H1 (cell line): Measurements from ENCODE around the gene SATB2. TPM values are rescaled to one million over a fixed set of nuclear protein-coding genes. Genes with fewer than 3 reads are reported as not detected.

ENCODE experiments used
- CTCF ChIA-PET: fragments of 300-600 bp; sonication (Branson Sonifier 250); formaldehyde crosslinking; loops from one replicate; lab custom pipeline; 2021; ENCODE audit not compliant: partially characterized antibody; lab: Charles Lee
- POLR2A ChIA-PET: fragments of 300-600 bp; sonication (Branson Sonifier 250); formaldehyde crosslinking; loops from one replicate; lab custom pipeline; 2021; ENCODE audit warnings: inconsistent platforms; ENCODE audit not compliant: partially characterized antibody; lab: Charles Lee
- DNase-seq, 2 experiments: peaks; one replicate each; pipeline versions ENCODE4 v3.0.0 to v3.0.0-alpha.2; 2010 to 2022; ENCODE audit warnings: low spot score in 2 of 2, low read depth in 1 of 2, mixed read lengths in 1 of 2
- FAIRE-seq: peaks from 2 replicates; lab custom pipeline; 2011; peaks lifted over from hg19 to GRCh38; lab: Jason Lieb, UNC
- H2AFZ ChIP-seq: 2 replicates; pipeline ENCODE4 v1.8.1; 2012; ENCODE audit warnings: low read length, inconsistent platforms
- H2AK5ac ChIP-seq: 2 replicates; pipeline ENCODE4 v1.6.1; 2013; ENCODE audit warnings: low read depth, low read length
- H2BK120ac ChIP-seq: replicated peaks from 2 replicates; pipeline ENCODE3; 2013; ENCODE audit warnings: low read depth, low read length, inconsistent platforms
- H2BK12ac ChIP-seq: 2 replicates; pipeline ENCODE4 v1.6.1; 2013; ENCODE audit warnings: low read depth, low read length
- H2BK15ac ChIP-seq: 2 replicates; pipeline ENCODE4 v1.6.1; 2013; ENCODE audit warnings: low read length
- H2BK20ac ChIP-seq: 2 replicates; pipeline ENCODE4 v1.6.1; 2013; ENCODE audit warnings: low read length
- H2BK5ac ChIP-seq: 2 replicates; pipeline ENCODE4 v1.6.1; 2013; ENCODE audit warnings: low read depth, low read length
- H3K14ac ChIP-seq: 2 replicates; pipeline ENCODE4 v1.6.1; 2013; ENCODE audit warnings: inconsistent platforms; ENCODE audit not compliant: insufficient read length
- H3K18ac ChIP-seq: 2 replicates; pipeline ENCODE4 v1.6.1; 2013; ENCODE audit warnings: low read length; ENCODE audit errors: extremely low read depth
- H3K23ac ChIP-seq: 2 replicates; pipeline ENCODE4 v1.6.1; 2013; ENCODE audit warnings: inconsistent platforms; ENCODE audit not compliant: insufficient read length
- H3K23me2 ChIP-seq: 2 replicates; pipeline ENCODE4 v1.6.1; 2013; ENCODE audit warnings: low read depth, low read length
- H3K27ac ChIP-seq: 2 replicates; pipeline ENCODE4 v1.6.1; 2011; ENCODE audit warnings: low read depth, low read length, inconsistent platforms
- H3K27me3 ChIP-seq, 4 experiments: replicated peaks in 1 of 4; 1 replicate in 1 of 4; 2 replicates in 3 of 4; pipeline versions ENCODE4 v1.6.1 to v1.8.1; 2011 to 2013; ENCODE audit warnings: low read length in 3 of 4, mild to moderate bottlenecking in 3 of 4, inconsistent platforms in 2 of 4, mixed read lengths in 2 of 4, moderate library complexity in 1 of 4; ENCODE audit not compliant: control insufficient read depth in 3 of 4, insufficient read depth in 3 of 4; ENCODE audit errors: extremely low read depth in 1 of 4
- H3K36me3 ChIP-seq, 4 experiments: 2 replicates each; pipeline versions ENCODE4 v1.6.1 to v1.8.1; 2011 to 2013; ENCODE audit warnings: mild to moderate bottlenecking in 4 of 4, low read length in 3 of 4, moderate library complexity in 2 of 4, control low read depth in 1 of 4, inconsistent platforms in 1 of 4; ENCODE audit not compliant: insufficient read depth in 4 of 4, control insufficient read depth in 2 of 4
- H3K4ac ChIP-seq: replicated peaks from 2 replicates; pipeline ENCODE3; 2013; ENCODE audit warnings: low read length, low read depth, mixed read lengths, inconsistent platforms; ENCODE audit not compliant: insufficient read length
- H3K4me1 ChIP-seq, 4 experiments: replicated peaks in 1 of 4; 1 replicate in 1 of 4; 2 replicates in 3 of 4; pipeline versions ENCODE4 v1.6.1 to v1.8.1; 2011 to 2013; ENCODE audit warnings: low read length in 3 of 4, inconsistent platforms in 2 of 4, mixed read lengths in 1 of 4; ENCODE audit not compliant: insufficient read depth in 4 of 4, control insufficient read depth in 3 of 4
- H3K4me2 ChIP-seq, 2 experiments: 2 replicates each; pipeline versions ENCODE4 v1.6.1 to v1.8.1; 2011 to 2013; ENCODE audit warnings: low read depth in 2 of 2, low read length in 2 of 2, control low read depth in 1 of 2, inconsistent platforms in 1 of 2, mild to moderate bottlenecking in 1 of 2; ENCODE audit not compliant: insufficient read depth in 1 of 2
- H3K4me3 ChIP-seq, 4 experiments: fragments of 200-600, 300-600 bp in 1 of 4; sonication (generic), shearing (Covaris generic), sonication (Bioruptor Twin) in 1 of 4; 2 replicates each; pipeline versions ENCODE4 v1.5.1 to v1.8.1; 2011 to 2016; ENCODE audit warnings: low read length in 4 of 4, low read depth in 3 of 4, control low read depth in 2 of 4, inconsistent platforms in 2 of 4, mild to moderate bottlenecking in 2 of 4, mixed read lengths in 1 of 4, moderate library complexity in 1 of 4; ENCODE audit not compliant: insufficient read depth in 2 of 4; ENCODE audit errors: extremely low read depth in 1 of 4
- H3K56ac ChIP-seq: replicated peaks from 2 replicates; pipeline ENCODE3; 2013; ENCODE audit warnings: low read depth, mild to moderate bottlenecking, mixed read lengths, low read length, inconsistent platforms; ENCODE audit not compliant: insufficient read length
- H3K79me1 ChIP-seq: 2 replicates; pipeline ENCODE4 v1.6.1; 2013; ENCODE audit warnings: low read depth, low read length, control low read depth
- H3K79me2 ChIP-seq, 2 experiments: 2 replicates each; pipeline versions ENCODE4 v1.6.1 to v1.8.1; 2012 to 2013; ENCODE audit warnings: low read length in 2 of 2, mild to moderate bottlenecking in 2 of 2, inconsistent platforms in 1 of 2; ENCODE audit not compliant: insufficient read depth in 2 of 2, control insufficient read depth in 1 of 2
- H3K9ac ChIP-seq, 4 experiments: replicated peaks in 1 of 4; 1 replicate in 1 of 4; 2 replicates in 3 of 4; pipeline versions ENCODE4 v1.6.1 to v1.8.1; 2011 to 2013; ENCODE audit warnings: low read depth in 3 of 4, low read length in 3 of 4, control low read depth in 2 of 4, mild to moderate bottlenecking in 2 of 4, moderate library complexity in 2 of 4, inconsistent platforms in 1 of 4; ENCODE audit errors: extremely low read depth in 1 of 4
- H3K9me3 ChIP-seq, 2 experiments: 2 replicates each; pipeline versions ENCODE4 v1.6.1 to v1.8.1; 2012 to 2013; ENCODE audit warnings: mild to moderate bottlenecking in 2 of 2, moderate library complexity in 2 of 2, control low read depth in 1 of 2, inconsistent platforms in 1 of 2, low read depth in 1 of 2, low read length in 1 of 2, mixed read lengths in 1 of 2; ENCODE audit not compliant: insufficient read depth in 2 of 2
- H4K20me1 ChIP-seq, 2 experiments: replicated peaks in 1 of 2; 2 replicates each; pipeline versions ENCODE3 to v1.8.1; 2011 to 2013; ENCODE audit warnings: inconsistent platforms in 2 of 2, low read length in 2 of 2, mild to moderate bottlenecking in 1 of 2; ENCODE audit not compliant: insufficient read depth in 2 of 2, control insufficient read depth in 1 of 2
- H4K5ac ChIP-seq: 2 replicates; pipeline ENCODE4 v1.6.1; 2013; ENCODE audit warnings: low read length, low read depth, mixed read lengths, inconsistent platforms; ENCODE audit not compliant: insufficient read length
- H4K8ac ChIP-seq: 2 replicates; pipeline ENCODE4 v1.8.0; 2013; ENCODE audit warnings: mild to moderate bottlenecking, moderate library complexity, low read length, inconsistent platforms; ENCODE audit not compliant: insufficient read depth; ENCODE audit errors: extremely low read depth
- H4K91ac ChIP-seq: replicated peaks from 2 replicates; pipeline ENCODE3; 2013; ENCODE audit warnings: low read length, mixed read lengths, inconsistent platforms; ENCODE audit not compliant: insufficient read length
- ATF3 ChIP-seq: IDR thresholded peaks from 2 replicates; pipeline ENCODE4 v1.6.1; 2011; ENCODE audit warnings: low read depth, mild to moderate bottlenecking, low read length; ENCODE audit not compliant: insufficient read depth
- BCL11A ChIP-seq, 2 experiments: IDR thresholded peaks; one replicate each; pipeline ENCODE4 v1.6.1; 2011; ENCODE audit warnings: low read depth in 2 of 2, low read length in 2 of 2, mild to moderate bottlenecking in 2 of 2
- CBX5 ChIP-seq: fragments of 300-800, 300-1000 bp; sonication (generic); IDR thresholded peaks from 2 replicates; pipeline ENCODE4 v1.7.1; 2016; ENCODE audit warnings: antibody characterized with exemption, low read length, low read depth
- CHD2 ChIP-seq: IDR thresholded peaks from 2 replicates; pipeline ENCODE4 v1.6.1; 2012; ENCODE audit warnings: low read length, improper control_type of control experiment
- CREB1 ChIP-seq: IDR thresholded peaks from 2 replicates; pipeline ENCODE4 v1.6.1; 2012; ENCODE audit warnings: inconsistent platforms
- CTBP2 ChIP-seq: IDR thresholded peaks from 2 replicates; pipeline ENCODE4 v1.7.0; 2011; ENCODE audit warnings: borderline replicate concordance, mild to moderate bottlenecking, moderate library complexity, mixed read lengths, low read length; ENCODE audit not compliant: insufficient read depth, insufficient read length
- PHF8 ChIP-seq: fragments of 200-600 bp; sonication (generic); conservative IDR thresholded peaks from 2 replicates; pipeline ENCODE4 v1.7.1; 2012; ENCODE audit warnings: low read depth, mild to moderate bottlenecking, inconsistent platforms, low read length, moderate library complexity
- SIRT6 ChIP-seq: IDR thresholded peaks from one replicate; pipeline ENCODE4 v1.7.1; 2012; ENCODE audit warnings: low read length, inconsistent platforms
- SIX5 ChIP-seq: IDR thresholded peaks from 2 replicates; pipeline ENCODE4 v1.6.1; 2011; ENCODE audit warnings: mild to moderate bottlenecking, low read depth, low read length
- SP1 ChIP-seq: IDR thresholded peaks from 2 replicates; pipeline ENCODE4 v1.6.1; 2011; ENCODE audit warnings: low read depth, low read length
- SUZ12 ChIP-seq: fragments of 200-600 bp; sonication (generic); IDR thresholded peaks from 2 replicates; pipeline ENCODE4 v1.6.1; 2012; ENCODE audit warnings: mild to moderate bottlenecking, inconsistent platforms, low read length, moderate library complexity, mixed read lengths
- ZNF274 ChIP-seq: IDR thresholded peaks from 2 replicates; pipeline ENCODE4 v1.7.0; 2012; ENCODE audit warnings: low read length, borderline replicate concordance; ENCODE audit errors: extremely low read depth
- WGBS, 2 experiments: shearing (Covaris generic) in 1 of 2; methylation state at CpG; one replicate each; pipeline versions ENCODE4 v1.1.6 to v1.1.7; 2013 to 2015; ENCODE audit warnings: low lambda C conversion rate in 2 of 2, mixed read lengths in 2 of 2, inconsistent platforms in 1 of 2, low coverage in 1 of 2, missing lambda C conversion rate in 1 of 2; ENCODE audit not compliant: insufficient replicate concordance in 2 of 2, insufficient coverage in 1 of 2, insufficient read length in 1 of 2; ENCODE audit errors: extremely low coverage in 1 of 2, missing lambda C conversion rate in 1 of 2; 5-methylcytosine and 5-hydroxymethylcytosine counted together
- polyA plus RNA-seq, 7 experiments: library from polyadenylated mRNA; depleted of rRNA in 3 of 7; stranded (reverse) in 5 of 7; unstranded in 2 of 7; fragments of >200 nt in 5 of 7; fragments of 200-250 nt in 2 of 7; gene quantifications; 1 replicate in 5 of 7; 2 replicates in 1 of 7; 4 replicates in 1 of 7; pipeline versions ENCODE4 v1.2.1 to v1.2.3, GENCODE V29; 2011 to 2013; ENCODE audit warnings: missing spikeins in 2 of 7, mixed read lengths in 2 of 7
- total RNA-seq: library from RNA; stranded (reverse); fragmentation: NEBNext Ultra II Directional; extraction: Animal tissue kit (Norgen Biotek cat#: 25700); gene quantifications from 2 replicates; pipeline ENCODE4 v1.2.1, GENCODE V29; 2021

The SATB2 gene
- total and polyA plus RNA-seq, 2 of the 8 experiments (the other 6 are each of a cell fraction or from before 2014, with no cell fraction given), result 1.3 to 5.7 TPM

GRCh38 chr2:199317646-199318045, 140.1 kb downstream of the SATB2 start:
- Histone ChIP-seq H2AFZ (no peak overlapping the region), H3K36me3 (no peaks in the 10 kb centered on the region), H4K5ac (no peak overlapping the region), H3K23me2 (no peaks in the 10 kb centered on the region), H3K4ac (no peak overlapping the region), H3K4me3 (no peak overlapping the region), H2AK5ac (no peak overlapping the region), H3K79me2 (no peaks in the 10 kb centered on the region), H3K27me3 (no peaks in the 10 kb centered on the region), H2BK120ac (no peak overlapping the region), H2BK20ac (no peak overlapping the region), H3K56ac (no peak overlapping the region), H2BK15ac (no peak overlapping the region), H4K91ac (no peak overlapping the region), H3K4me2 (no peak overlapping the region), H3K79me1 (no peaks in the 10 kb centered on the region), H3K18ac (no peak overlapping the region), H3K9me3 (no peaks in the 10 kb centered on the region), H2BK5ac (no peak overlapping the region), H3K4me1 (no peaks in the 10 kb centered on the region), H3K9ac (no peak overlapping the region), H4K20me1 (no peaks in the 10 kb centered on the region), H2BK12ac (no peak overlapping the region), H3K27ac (no peak overlapping the region), H3K23ac (no peak overlapping the region), H4K8ac (no peak overlapping the region), H3K14ac (no peak overlapping the region)
- FAIRE-seq (no peak), DNase-seq (no peak)
- 95% methylated on average over 5 of the region's 5 CpGs; no CpG with 5 or more reads in 1 of the 2 experiments for WGBS, 2 experiments
- POLR2A ChIA-PET, result no interaction called here
- CTCF ChIA-PET, result interaction anchor here (0.6 kb wide), 1 partner anchor 32 kb away, joined by 4 read pairs; no protein-coding TSS in a partner anchor
- no peak for TF ChIP-seq ATF3
- no peak for TF ChIP-seq SIRT6
- TF ChIP-seq BCL11A (IDR thresholded peaks at IDR 0.05; ENCODE audit: low read depth in 2 of 2, low read length in 2 of 2), result no peak
- no peak for TF ChIP-seq CBX5
- TF ChIP-seq SUZ12, result no peak
- TF ChIP-seq CHD2, result no peak
- TF ChIP-seq SP1, result no peak
- no peak for TF ChIP-seq PHF8
- no peak for TF ChIP-seq SIX5
- no peak for TF ChIP-seq CREB1
- TF ChIP-seq ZNF274, result no peak
- no peak for TF ChIP-seq CTBP2
